ENCODE measurements around the gene PTBP2.

DNA sequence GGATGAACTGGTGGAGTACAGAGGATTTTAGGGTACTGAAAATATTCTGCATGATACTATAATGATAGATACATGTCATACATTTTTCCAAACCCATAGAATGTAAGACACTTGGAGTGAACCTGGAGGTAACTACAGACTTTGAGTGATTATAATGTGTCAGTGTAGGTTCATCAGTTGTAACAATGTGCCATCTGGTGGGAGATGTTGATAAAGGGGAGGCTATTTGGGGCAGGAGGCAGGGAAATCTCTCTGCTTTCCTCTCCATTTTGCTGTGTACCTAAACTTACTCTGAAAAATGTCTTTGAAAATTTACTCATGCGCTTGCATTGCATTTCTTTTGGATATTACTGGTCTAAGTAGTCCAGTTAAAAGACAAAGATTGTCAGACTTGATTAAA, 35.2 kb downstream of the PTBP2 start:
- TF ChIP-seq EZH2 (IDR thresholded peaks at IDR 0.05; ENCODE audit: borderline replicate concordance, insufficient read depth, low read depth, low read length, poor library complexity, severe bottlenecking): no peak
- TF ChIP-seq, protein P1, sequence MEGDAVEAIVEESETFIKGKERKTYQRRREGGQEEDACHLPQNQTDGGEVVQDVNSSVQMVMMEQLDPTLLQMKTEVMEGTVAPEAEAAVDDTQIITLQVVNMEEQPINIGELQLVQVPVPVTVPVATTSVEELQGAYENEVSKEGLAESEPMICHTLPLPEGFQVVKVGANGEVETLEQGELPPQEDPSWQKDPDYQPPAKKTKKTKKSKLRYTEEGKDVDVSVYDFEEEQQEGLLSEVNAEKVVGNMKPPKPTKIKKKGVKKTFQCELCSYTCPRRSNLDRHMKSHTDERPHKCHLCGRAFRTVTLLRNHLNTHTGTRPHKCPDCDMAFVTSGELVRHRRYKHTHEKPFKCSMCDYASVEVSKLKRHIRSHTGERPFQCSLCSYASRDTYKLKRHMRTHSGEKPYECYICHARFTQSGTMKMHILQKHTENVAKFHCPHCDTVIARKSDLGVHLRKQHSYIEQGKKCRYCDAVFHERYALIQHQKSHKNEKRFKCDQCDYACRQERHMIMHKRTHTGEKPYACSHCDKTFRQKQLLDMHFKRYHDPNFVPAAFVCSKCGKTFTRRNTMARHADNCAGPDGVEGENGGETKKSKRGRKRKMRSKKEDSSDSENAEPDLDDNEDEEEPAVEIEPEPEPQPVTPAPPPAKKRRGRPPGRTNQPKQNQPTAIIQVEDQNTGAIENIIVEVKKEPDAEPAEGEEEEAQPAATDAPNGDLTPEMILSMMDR (IDR thresholded peaks at IDR 0.05): no peak

All from B cell (primary cell).